Smooth muscle cell (in vitro differentiated cells): Measurements from ENCODE around the gene OSBP2. TPM values are rescaled to one million over a fixed set of nuclear protein-coding genes. Genes with fewer than 3 reads are reported as not detected.

ENCODE experiments used
- DNase-seq: peaks from one replicate; lab custom pipeline; 2025; ENCODE audit not compliant: unreplicated experiment; lab: John Stamatoyannopoulos, UW
- H2AFZ ChIP-seq: fragments of 200-600 bp; sonication (generic); 2 replicates; pipeline ENCODE4 v1.6.0; 2016; ENCODE audit warnings: antibody characterized with exemption, low read depth, mild to moderate bottlenecking
- H3F3A ChIP-seq: fragments of 200-600 bp; sonication (generic); 2 replicates; pipeline ENCODE4 v1.6.0; 2017; ENCODE audit warnings: antibody characterized with exemption, low read depth
- H3K27ac ChIP-seq: fragments of 200-600 bp; sonication (generic); 2 replicates; pipeline ENCODE4 v1.5.1; 2016; ENCODE audit warnings: low read depth, mild to moderate bottlenecking
- H3K27me3 ChIP-seq: fragments of 200-600 bp; sonication (generic); 2 replicates; pipeline ENCODE4 v1.6.1; 2016; ENCODE audit warnings: low read depth, mild to moderate bottlenecking
- H3K36me3 ChIP-seq: fragments of 200-600 bp; sonication (generic); 2 replicates; pipeline ENCODE4 v1.5.1; 2016; ENCODE audit warnings: low read depth
- H3K4me1 ChIP-seq: fragments of 200-600 bp; sonication (generic); 2 replicates; pipeline ENCODE4 v1.5.1; 2016; ENCODE audit warnings: low read depth
- H3K4me2 ChIP-seq: fragments of 200-600 bp; sonication (generic); 2 replicates; pipeline ENCODE4 v1.6.0; 2016; ENCODE audit warnings: mild to moderate bottlenecking
- H3K4me3 ChIP-seq: fragments of 200-600 bp; sonication (generic); 2 replicates; pipeline ENCODE4 v1.5.1; 2016; ENCODE audit warnings: mild to moderate bottlenecking
- H3K79me2 ChIP-seq: fragments of 200-600 bp; sonication (generic); 2 replicates; pipeline ENCODE4 v1.6.0; 2016; ENCODE audit warnings: low read depth, mild to moderate bottlenecking
- H3K9ac ChIP-seq: fragments of 200-600 bp; sonication (generic); 2 replicates; pipeline ENCODE4 v1.6.0; 2016; ENCODE audit warnings: low read depth
- H3K9me3 ChIP-seq: fragments of 200-600 bp; sonication (generic); replicated peaks from 2 replicates; pipeline ENCODE4 v1.5.1; 2016; ENCODE audit warnings: low read depth
- H4K20me1 ChIP-seq: fragments of 200-600 bp; sonication (generic); 2 replicates; pipeline ENCODE4 v1.6.0; 2016; ENCODE audit warnings: low read depth
- CTCF ChIP-seq: fragments of 200-600 bp; sonication (generic); IDR thresholded peaks from 2 replicates; pipeline ENCODE4 v1.5.1; 2017; ENCODE audit warnings: borderline replicate concordance, mild to moderate bottlenecking, antibody characterized with exemption; ENCODE audit not compliant: insufficient read depth, poor library complexity, severe bottlenecking
- WGBS: methylation state at CpG from one replicate; pipeline ENCODE4 v1.1.7; 2016; ENCODE audit warnings: low lambda C conversion rate; 5-methylcytosine and 5-hydroxymethylcytosine counted together
- polyA plus RNA-seq: library from polyadenylated mRNA; unstranded; fragments of >200 nt; fragmentation: Nextera tagmentation; extraction: Ambion mirVana; gene quantifications from 2 replicates; pipeline ENCODE4 v1.2.1, GENCODE V29; 2016
- total RNA-seq: library from RNA; depleted of rRNA; stranded (reverse); fragments of >200 nt; gene quantifications from 2 replicates; pipeline ENCODE4 v1.2.3, GENCODE V29; 2014

The OSBP2 gene
- total and polyA plus RNA-seq, 2 experiments from 2014 or later: 4.6 to 4.9 TPM

GRCh38 chr22:30841273-30841672 is 146.6 kb downstream of the OSBP2 start:
- H3K79me2 ChIP-seq: no peaks in the 10 kb centered on the region
- no peak overlapping the region for H3K4me2 ChIP-seq
- H3K27me3 ChIP-seq: peaks cover 4% of the 10 kb centered on the region
- no peak for TF ChIP-seq CTCF
- H3K36me3 ChIP-seq: no peaks in the 10 kb centered on the region
- no peak overlapping the region for H2AFZ ChIP-seq
- peak overlapping the region; percentile 69 for H3K27ac ChIP-seq
- H4K20me1 ChIP-seq: no peaks in the 10 kb centered on the region
- no peaks in the 10 kb centered on the region for H3F3A ChIP-seq
- H3K4me3 ChIP-seq: no peak overlapping the region
- 80% methylated on average over 5 of the region's 5 CpGs for WGBS
- DNase-seq: no peak
- H3K9me3 ChIP-seq: no peaks in the 10 kb centered on the region
- H3K9ac ChIP-seq: no peak overlapping the region
- no peaks in the 10 kb centered on the region for H3K4me1 ChIP-seq

GRCh38 chr22:30843245-30843644 is 148.6 kb downstream of the OSBP2 start:
- Histone ChIP-seq H3K4me2 (no peak overlapping the region), H3K4me3 (no peak overlapping the region), H3F3A (no peaks in the 10 kb centered on the region), H3K9me3 (no peaks in the 10 kb centered on the region), H3K79me2 (no peaks in the 10 kb centered on the region), H3K27ac (no peak overlapping the region), H3K4me1 (no peaks in the 10 kb centered on the region), H2AFZ (no peak overlapping the region), H3K36me3 (no peaks in the 10 kb centered on the region), H3K9ac (no peak overlapping the region), H4K20me1 (no peaks in the 10 kb centered on the region), H3K27me3 (no peaks in the 10 kb centered on the region)
- DNase-seq: no peak
- WGBS: 83% methylated on average over 4 of the region's 4 CpGs
- no peak for TF ChIP-seq CTCF

- H3K9ac ChIP-seq: no peak overlapping the region
- TF ChIP-seq CTCF: no peak
- H3K27me3 ChIP-seq: no peaks in the 10 kb centered on the region
- no peak overlapping the region for H3K27ac ChIP-seq
- no peak overlapping the region for H3K4me3 ChIP-seq
- H3K36me3 ChIP-seq: no peaks in the 10 kb centered on the region
- DNase-seq: no peak
- WGBS: 87% methylated on average over 1 of the region's 1 CpG
- H3K4me1 ChIP-seq: no peaks in the 10 kb centered on the region
- no peaks in the 10 kb centered on the region for H3K9me3 ChIP-seq
- H3K79me2 ChIP-seq: no peaks in the 10 kb centered on the region
- no peaks in the 10 kb centered on the region for H3F3A ChIP-seq
- no peak overlapping the region for H3K4me2 ChIP-seq
- H2AFZ ChIP-seq: no peak overlapping the region
- H4K20me1 ChIP-seq: no peaks in the 10 kb centered on the region
Measured at GRCh38 chr22:30847583-30847982, 152.9 kb downstream of the OSBP2 start.

GRCh38 chr22:30855266-30855665 is 160.6 kb downstream of the OSBP2 start:
- no peaks in the 10 kb centered on the region for H3K9me3 ChIP-seq
- no peak overlapping the region for H2AFZ ChIP-seq
- H3K4me2 ChIP-seq: no peak overlapping the region
- H3K4me3 ChIP-seq: no peak overlapping the region
- H3F3A ChIP-seq: no peaks in the 10 kb centered on the region
- H3K27ac ChIP-seq: no peak overlapping the region
- no peaks in the 10 kb centered on the region for H3K36me3 ChIP-seq
- H4K20me1 ChIP-seq: no peaks in the 10 kb centered on the region
- H3K79me2 ChIP-seq: no peaks in the 10 kb centered on the region
- no peak overlapping the region for H3K9ac ChIP-seq
- H3K4me1 ChIP-seq: no peaks in the 10 kb centered on the region
- TF ChIP-seq CTCF: no peak
- H3K27me3 ChIP-seq: no peaks in the 10 kb centered on the region
- WGBS: 87% methylated on average over 3 of the region's 3 CpGs
- DNase-seq: no peak
